ENCODE measurements around the gene ZNRF1.

DNA sequence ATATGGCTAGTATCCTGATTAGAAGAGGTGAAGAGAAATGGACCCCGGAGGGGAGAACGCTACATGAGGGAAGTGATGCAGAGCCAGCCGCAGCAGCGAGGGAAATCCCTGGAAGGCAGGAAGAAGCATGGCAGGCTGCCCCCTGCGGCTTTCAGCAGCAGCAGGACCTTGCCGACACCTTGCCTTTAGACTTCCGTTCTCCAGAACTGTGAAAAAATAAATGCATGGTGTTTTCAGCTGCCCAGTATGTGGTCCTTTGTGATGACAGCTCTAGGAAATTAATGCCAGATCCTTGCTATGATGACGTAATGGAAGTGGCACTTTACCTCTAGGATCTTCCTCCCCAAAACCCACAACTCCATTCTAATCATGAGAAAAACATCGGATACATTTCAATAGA, 139.8 kb downstream of the ZNRF1 start:
- TF ChIP-seq POLR2AphosphoS5 (IDR thresholded peaks at IDR 0.05; ENCODE audit: low read depth, low read length) (no peak), KDM1A (IDR thresholded peaks at IDR 0.05; ENCODE audit: borderline replicate concordance, low read length) (no peak), ZNF274 (IDR thresholded peaks at IDR 0.05; ENCODE audit: borderline replicate concordance, extremely low read depth, low read length) (no peak), FOSL1 (IDR thresholded peaks at IDR 0.05; ENCODE audit: insufficient read depth, low read depth, low read length) (no peak), HDAC2 (IDR thresholded peaks at IDR 0.05; ENCODE audit: borderline replicate concordance in 1 of 2, low read depth in 2 of 2, low read length in 2 of 2) (no peak), POLR2A (IDR thresholded peaks at IDR 0.05; ENCODE audit: control extremely low read depth in 1 of 2, low read depth in 2 of 2, low read length in 2 of 2) (no peak), BACH1 (IDR thresholded peaks at IDR 0.05; ENCODE audit: low read length) (no peak), CHD1 (IDR thresholded peaks at IDR 0.05; ENCODE audit: low read depth, low read length) (no peak), TAF1 (IDR thresholded peaks at IDR 0.05; ENCODE audit: low read depth, low read length) (no peak), TBP (IDR thresholded peaks at IDR 0.05; ENCODE audit: low read depth, low read length) (no peak), KDM5A (IDR thresholded peaks at IDR 0.05; ENCODE audit: low read length) (no peak)
- TF ChIP-seq, protein P1, sequence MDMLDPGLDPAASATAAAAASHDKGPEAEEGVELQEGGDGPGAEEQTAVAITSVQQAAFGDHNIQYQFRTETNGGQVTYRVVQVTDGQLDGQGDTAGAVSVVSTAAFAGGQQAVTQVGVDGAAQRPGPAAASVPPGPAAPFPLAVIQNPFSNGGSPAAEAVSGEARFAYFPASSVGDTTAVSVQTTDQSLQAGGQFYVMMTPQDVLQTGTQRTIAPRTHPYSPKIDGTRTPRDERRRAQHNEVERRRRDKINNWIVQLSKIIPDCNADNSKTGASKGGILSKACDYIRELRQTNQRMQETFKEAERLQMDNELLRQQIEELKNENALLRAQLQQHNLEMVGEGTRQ (IDR thresholded peaks at IDR 0.05; ENCODE audit: low read length) = no peak
- TF ChIP-seq, protein P2, sequence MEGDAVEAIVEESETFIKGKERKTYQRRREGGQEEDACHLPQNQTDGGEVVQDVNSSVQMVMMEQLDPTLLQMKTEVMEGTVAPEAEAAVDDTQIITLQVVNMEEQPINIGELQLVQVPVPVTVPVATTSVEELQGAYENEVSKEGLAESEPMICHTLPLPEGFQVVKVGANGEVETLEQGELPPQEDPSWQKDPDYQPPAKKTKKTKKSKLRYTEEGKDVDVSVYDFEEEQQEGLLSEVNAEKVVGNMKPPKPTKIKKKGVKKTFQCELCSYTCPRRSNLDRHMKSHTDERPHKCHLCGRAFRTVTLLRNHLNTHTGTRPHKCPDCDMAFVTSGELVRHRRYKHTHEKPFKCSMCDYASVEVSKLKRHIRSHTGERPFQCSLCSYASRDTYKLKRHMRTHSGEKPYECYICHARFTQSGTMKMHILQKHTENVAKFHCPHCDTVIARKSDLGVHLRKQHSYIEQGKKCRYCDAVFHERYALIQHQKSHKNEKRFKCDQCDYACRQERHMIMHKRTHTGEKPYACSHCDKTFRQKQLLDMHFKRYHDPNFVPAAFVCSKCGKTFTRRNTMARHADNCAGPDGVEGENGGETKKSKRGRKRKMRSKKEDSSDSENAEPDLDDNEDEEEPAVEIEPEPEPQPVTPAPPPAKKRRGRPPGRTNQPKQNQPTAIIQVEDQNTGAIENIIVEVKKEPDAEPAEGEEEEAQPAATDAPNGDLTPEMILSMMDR (IDR thresholded peaks at IDR 0.05; ENCODE audit: control extremely low read depth in 1 of 3, insufficient read depth in 1 of 3, low read depth in 1 of 3, low read length in 3 of 3) = no peak
- TF ChIP-seq, protein P3, sequence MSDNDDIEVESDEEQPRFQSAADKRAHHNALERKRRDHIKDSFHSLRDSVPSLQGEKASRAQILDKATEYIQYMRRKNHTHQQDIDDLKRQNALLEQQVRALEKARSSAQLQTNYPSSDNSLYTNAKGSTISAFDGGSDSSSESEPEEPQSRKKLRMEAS (IDR thresholded peaks at IDR 0.05) = peak; percentile 62; the same call in 1 of the 2 replicates

Measured in H1 (cell line).